Thoracic aorta (tissue), 2 donors: ENCODE measurements around the gene E2F4. TPM values are rescaled to one million over a fixed set of nuclear protein-coding genes. Genes with fewer than 3 reads are reported as not detected.

Experiments
- ATAC-seq: fragments of 150-250 bp; one replicate; pipeline ENCODE4 v1.8.0; 2017; ENCODE audit warnings: low read depth; ENCODE audit not compliant: insufficient number of reproducible peaks, low FRiP score
- DNase-seq: peaks from one replicate; pipeline ENCODE4 v3.0.0-alpha.2; 2020; ENCODE audit warnings: low spot score
- H3K27ac ChIP-seq, 2 donors: fragments of 200-600 bp; sonication (generic); 1 replicate in 1 of 2; 2 replicates in 1 of 2; pipeline ENCODE4 v1.5.1; 2016; ENCODE audit warnings: mild to moderate bottlenecking in 2 of 2, moderate library complexity in 2 of 2
- H3K27me3 ChIP-seq: fragments of 200-600 bp; sonication (generic); replicated peaks from 2 replicates; pipeline ENCODE4 v1.6.0; 2016; ENCODE audit warnings: mild to moderate bottlenecking; ENCODE audit not compliant: insufficient read depth
- H3K36me3 ChIP-seq: fragments of 200-600 bp; sonication (generic); one replicate; pipeline ENCODE4 v1.5.1; 2016
- H3K4me1 ChIP-seq, 2 donors: fragments of 200-600 bp; sonication (generic); 1 replicate in 1 of 2; 2 replicates in 1 of 2; pipeline versions ENCODE4 v1.5.1 to v1.6.0; 2016; ENCODE audit warnings: low read depth in 2 of 2, mild to moderate bottlenecking in 1 of 2; ENCODE audit not compliant: control insufficient read depth in 1 of 2
- H3K4me3 ChIP-seq: fragments of 200-600 bp; sonication (generic); 2 replicates; pipeline ENCODE4 v1.5.1; 2016; ENCODE audit warnings: mild to moderate bottlenecking
- H3K9me3 ChIP-seq: fragments of 200-600 bp; sonication (generic); 2 replicates; pipeline ENCODE4 v1.5.1; 2016
- CTCF ChIP-seq: fragments of 200-600 bp; sonication (generic); IDR thresholded peaks from one replicate; pipeline ENCODE4 v1.5.1; 2019; ENCODE audit warnings: antibody characterized with exemption
- total RNA-seq, 2 donors: library from RNA; depleted of rRNA; stranded (reverse); fragments of >200 nt; gene quantifications; one replicate each; pipeline versions ENCODE4 v1.1.0 to v1.2.3, GENCODE V29; 2016

The E2F4 gene
- total RNA-seq, 2 donors from 2014 or later = 96.4 to 120 TPM

- no peak for ATAC-seq
- Histone ChIP-seq H3K27me3 (no peaks in the 10 kb centered on the region), H3K9me3 (no peaks in the 10 kb centered on the region), H3K4me1 (peaks cover 0 to 4% of the 10 kb centered on the region in 2 donors), H3K27ac (no peak overlapping the region), H3K4me3 (no peak overlapping the region), H3K36me3 (no peaks in the 10 kb centered on the region)
- no peak for TF ChIP-seq CTCF
- no peak for DNase-seq
Observed at GRCh38 chr16:67212766-67213165, 20.8 kb downstream of the E2F4 start.

- no peak for TF ChIP-seq CTCF
- Histone ChIP-seq H3K4me3 (no peak overlapping the region), H3K27ac (no peak overlapping the region), H3K27me3 (no peaks in the 10 kb centered on the region), H3K4me1 (peaks cover 0 to 5% of the 10 kb centered on the region in 2 donors), H3K9me3 (no peaks in the 10 kb centered on the region), H3K36me3 (no peaks in the 10 kb centered on the region)
- DNase-seq (no peak), ATAC-seq (no peak)
Observed at GRCh38 chr16:67213197-67214019, 21.5 kb downstream of the E2F4 start.

GRCh38 chr16:67215706-67216105, 23.8 kb downstream of the E2F4 start:
- H3K4me3 ChIP-seq = no peak overlapping the region
- no peaks in the 10 kb centered on the region for H3K27me3 ChIP-seq
- peaks cover 0 to 5% of the 10 kb centered on the region in 2 donors for H3K4me1 ChIP-seq
- no peak overlapping the region for H3K27ac ChIP-seq
- DNase-seq (no peak), ATAC-seq (no peak)
- no peaks in the 10 kb centered on the region for H3K36me3 ChIP-seq
- no peaks in the 10 kb centered on the region for H3K9me3 ChIP-seq
- no peak for TF ChIP-seq CTCF

GRCh38 chr16:67216612-67217490, 24.9 kb downstream of the E2F4 start:
- DNase-seq = no peak
- ATAC-seq = no peak
- no peaks in the 10 kb centered on the region for H3K27me3 ChIP-seq
- H3K9me3 ChIP-seq = no peaks in the 10 kb centered on the region
- H3K4me3 ChIP-seq = no peak overlapping the region
- H3K27ac ChIP-seq = no peak overlapping the region
- no peaks in the 10 kb centered on the region for H3K36me3 ChIP-seq
- TF ChIP-seq CTCF = no peak
- H3K4me1 ChIP-seq = peaks cover 0 to 5% of the 10 kb centered on the region in 2 donors

GRCh38 chr16:67223992-67224391, 32.0 kb downstream of the E2F4 start:
- ATAC-seq (no peak), DNase-seq (no peak)
- Histone ChIP-seq H3K27me3 (no peaks in the 10 kb centered on the region), H3K9me3 (no peaks in the 10 kb centered on the region), H3K36me3 (peaks cover 4% of the 10 kb centered on the region), H3K4me3 (no peak overlapping the region), H3K27ac (no peak overlapping the region), H3K4me1 (peaks cover 9 to 16% of the 10 kb centered on the region in 2 donors)
- TF ChIP-seq CTCF = no peak
